ENCODE measurements around the gene PRPF8.

- TF ChIP-seq POLR2A (IDR thresholded peaks at IDR 0.05) = peak in 2 of 4 donors; percentile 98 to 99
- TF ChIP-seq POLR2AphosphoS5 (IDR thresholded peaks at IDR 0.05) = peak; percentile 100
- TF ChIP-seq CTCF (IDR thresholded peaks at IDR 0.05) = peak in 1 of 7 experiments; percentile 14
Observed at GRCh38 chr17:1716076-1716911, 31.6 kb upstream of the PRPF8 start.
